Activated effector memory CD4-positive, alpha-beta T cell treated with Interleukin-2 at 50 U/mL for 16 hours (primary cell): ENCODE results near the gene OR10A2.
"Not testable (repeated sequence)": the region's sequence is repeated elsewhere in the genome, so short reads cannot be mapped to it uniquely, and the experiment has no call there.

Experiments
- DNase-seq: peaks from one replicate; pipeline ENCODE4 v3.0.0-alpha.2; 2020

Gene OR10A2

GRCh38 chr11:6862961-6863360 is at the start of gene OR10A2:
Gene OR10A2 (plus strand): TSS chr11:6863057. CDS start chr11:6869755, 6,698 bp downstream.
- no peak for DNase-seq

GRCh38 chr11:6813656-6814055 is 49.2 kb upstream of the OR10A2 start:
- DNase-seq: no peak

- no peak for DNase-seq
Observed at GRCh38 chr11:6817694-6818093, 45.2 kb upstream of the OR10A2 start.

GRCh38 chr11:6818967-6819366 is 43.9 kb upstream of the OR10A2 start:
- DNase-seq: no peak

- DNase-seq: no peak
Observed at GRCh38 chr11:6824136-6824823, 38.6 kb upstream of the OR10A2 start.

GRCh38 chr11:6825231-6825744 is 37.6 kb upstream of the OR10A2 start:
- DNase-seq: no peak

GRCh38 chr11:6828103-6828502 is 34.8 kb upstream of the OR10A2 start:
- no peak for DNase-seq

GRCh38 chr11:6833356-6833755 is 29.5 kb upstream of the OR10A2 start:
- no peak for DNase-seq

- no peak for DNase-seq
Observed at GRCh38 chr11:6834021-6834420, 28.8 kb upstream of the OR10A2 start.

- DNase-seq: no peak
Observed at GRCh38 chr11:6841694-6842093, 21.2 kb upstream of the OR10A2 start.

- no peak for DNase-seq
Observed at GRCh38 chr11:6843670-6844069, 19.2 kb upstream of the OR10A2 start.

- no peak for DNase-seq
Observed at GRCh38 chr11:6844356-6844755, 18.5 kb upstream of the OR10A2 start.

GRCh38 chr11:6845383-6845782 is 17.5 kb upstream of the OR10A2 start, which contains the start of gene OR10A5:
Gene OR10A5 (plus strand): TSS chr11:6845683. CDS start chr11:6845683, 0 bp downstream.
- DNase-seq: no peak

- DNase-seq: no peak
Observed at GRCh38 chr11:6850526-6850925, 12.3 kb upstream of the OR10A2 start.

GRCh38 chr11:6854801-6855200 is 8.1 kb upstream of the OR10A2 start:
- not testable (repeated sequence) for DNase-seq

GRCh38 chr11:6855971-6856541 is 6.8 kb upstream of the OR10A2 start:
- DNase-seq: no peak

- no peak for DNase-seq
Observed at GRCh38 chr11:6856871-6857270, 6.0 kb upstream of the OR10A2 start.

GRCh38 chr11:6864438-6864837 is 1.6 kb downstream of the OR10A2 start:
- no peak for DNase-seq

- no peak for DNase-seq
Observed at GRCh38 chr11:6871278-6871677, 8.4 kb downstream of the OR10A2 start.

GRCh38 chr11:6875761-6876160 is 12.9 kb downstream of the OR10A2 start:
- no peak for DNase-seq

- no peak for DNase-seq
Observed at GRCh38 chr11:6876325-6876724, 13.5 kb downstream of the OR10A2 start, which contains the start of gene OR10A4. Gene OR10A4 (plus strand): TSS chr11:6876625. CDS start chr11:6876648, 23 bp downstream.

- no peak for DNase-seq
Observed at GRCh38 chr11:6876914-6877313, 14.1 kb downstream of the OR10A2 start.

- no peak for DNase-seq
Observed at GRCh38 chr11:6882751-6883150, 19.9 kb downstream of the OR10A2 start.

- DNase-seq: not testable (repeated sequence)
Observed at GRCh38 chr11:6887711-6888110, 24.9 kb downstream of the OR10A2 start.
